ENCODE results near the gene TRAM2.

Gene TRAM2

GRCh38 chr6:52566201-52566600, 10.7 kb downstream of the TRAM2 start:
- DNase-seq = no peak

- no peak for DNase-seq
Measured at GRCh38 chr6:52564856-52565255, 12.0 kb downstream of the TRAM2 start.

DNA sequence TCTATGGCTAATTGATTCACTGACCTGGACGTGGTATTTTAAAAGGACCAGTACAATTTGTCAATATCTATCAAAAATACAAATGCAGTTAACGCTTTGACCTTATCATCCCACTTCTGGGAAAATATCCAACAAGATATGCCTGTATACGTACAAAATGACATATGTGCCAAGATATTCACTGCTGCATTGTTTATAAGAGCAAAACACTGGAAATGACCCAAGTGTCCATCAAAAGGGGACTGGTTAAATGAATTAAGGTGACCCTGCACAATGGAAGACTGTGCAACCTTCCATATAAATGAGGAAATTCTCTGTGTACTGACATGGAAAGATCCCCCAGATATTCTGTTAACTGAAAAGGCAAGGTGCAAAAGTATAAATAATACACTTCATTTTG, 13.9 kb downstream of the TRAM2 start:
- no peak for DNase-seq

DNA sequence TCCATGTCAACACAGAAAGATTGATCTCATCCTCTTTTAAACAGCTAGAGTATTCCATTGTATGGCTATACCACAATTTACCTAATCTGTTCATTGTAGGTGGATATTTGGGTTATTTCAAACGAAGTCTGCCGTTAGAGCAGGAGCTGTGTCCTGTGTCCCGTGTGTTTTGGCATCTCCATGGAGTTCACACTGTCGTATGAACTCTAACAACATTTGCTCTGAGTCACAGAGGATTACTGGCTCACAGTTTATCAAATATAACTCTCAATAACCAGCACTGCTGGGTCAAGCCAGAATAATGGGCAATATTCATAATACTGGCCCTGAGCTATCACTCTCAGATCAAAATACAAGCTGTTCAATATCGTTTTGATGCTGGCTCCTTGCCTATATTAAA, 16.4 kb downstream of the TRAM2 start:
- no peak for DNase-seq

GRCh38 chr6:52558266-52559000, 18.4 kb downstream of the TRAM2 start:
- DNase-seq = no peak

- DNase-seq = peak; percentile 54
Measured at GRCh38 chr6:52557389-52558265, 19.2 kb downstream of the TRAM2 start.

DNA sequence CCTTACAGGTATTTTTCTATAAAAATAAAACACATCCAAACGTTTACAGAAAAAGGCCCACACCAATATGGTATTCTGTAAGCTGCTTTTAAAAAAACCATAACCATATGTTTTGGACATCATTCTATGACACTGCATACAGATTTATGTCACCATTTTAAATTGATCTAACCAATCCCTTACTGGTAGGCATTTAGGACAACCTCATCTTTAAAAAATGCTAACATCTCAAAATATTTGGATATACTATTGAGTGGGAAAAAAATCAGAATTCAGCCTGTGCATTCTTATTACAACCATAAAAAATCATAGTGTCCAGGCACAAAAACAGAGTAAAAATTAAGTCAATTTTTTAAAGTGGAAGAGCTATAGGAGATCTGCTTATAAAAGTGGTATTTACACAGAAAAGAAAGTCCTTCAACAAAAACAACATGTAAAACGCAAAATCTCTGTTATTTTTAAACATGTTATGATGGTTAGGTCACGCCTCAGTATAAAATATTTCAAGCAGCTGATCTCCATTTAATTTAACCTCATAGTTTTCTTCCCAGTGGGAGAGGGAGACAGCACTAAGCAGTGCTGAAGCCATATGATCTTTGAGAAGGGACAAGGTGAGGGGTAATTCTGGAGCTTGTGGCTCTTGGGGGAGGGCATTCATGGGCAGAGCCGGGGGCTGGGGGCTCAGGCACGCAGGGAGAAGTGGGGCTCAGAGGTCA, 21.2 kb downstream of the TRAM2 start:
- DNase-seq = peak; percentile 73

DNA sequence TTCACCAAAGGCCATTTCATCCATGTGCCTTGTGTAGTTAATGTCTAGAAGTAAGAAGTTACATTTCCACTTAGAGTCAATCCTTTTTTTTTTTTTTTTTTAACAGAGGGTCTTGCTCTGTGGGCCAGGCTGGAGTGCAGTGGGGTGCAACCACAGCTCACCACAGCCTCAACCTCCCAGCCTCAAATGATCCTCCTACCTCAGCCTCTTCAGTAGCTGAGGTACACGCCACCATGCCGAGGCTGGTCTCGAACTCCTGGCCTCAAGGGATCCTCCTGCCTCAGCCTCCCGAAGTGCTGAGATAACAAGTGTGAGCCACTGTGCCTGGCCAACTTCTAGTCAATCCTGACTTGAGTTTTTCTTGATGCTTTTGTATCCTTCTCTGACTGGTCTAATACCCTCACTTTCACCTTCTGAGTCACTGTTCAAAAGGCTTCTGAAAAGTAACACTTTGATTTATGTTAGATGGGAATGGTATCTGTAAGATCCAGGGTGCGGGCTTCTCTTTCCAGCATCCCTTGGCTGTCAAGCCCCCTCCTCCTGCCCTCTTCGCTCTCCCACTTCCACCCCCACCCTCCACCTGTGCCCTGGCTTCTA, 22.1 kb downstream of the TRAM2 start:
- no peak for DNase-seq

- DNase-seq = no peak
Measured at GRCh38 chr6:52553719-52554118, 23.1 kb downstream of the TRAM2 start.

- no peak for DNase-seq
Measured at GRCh38 chr6:52553158-52553557, 23.7 kb downstream of the TRAM2 start.

DNA sequence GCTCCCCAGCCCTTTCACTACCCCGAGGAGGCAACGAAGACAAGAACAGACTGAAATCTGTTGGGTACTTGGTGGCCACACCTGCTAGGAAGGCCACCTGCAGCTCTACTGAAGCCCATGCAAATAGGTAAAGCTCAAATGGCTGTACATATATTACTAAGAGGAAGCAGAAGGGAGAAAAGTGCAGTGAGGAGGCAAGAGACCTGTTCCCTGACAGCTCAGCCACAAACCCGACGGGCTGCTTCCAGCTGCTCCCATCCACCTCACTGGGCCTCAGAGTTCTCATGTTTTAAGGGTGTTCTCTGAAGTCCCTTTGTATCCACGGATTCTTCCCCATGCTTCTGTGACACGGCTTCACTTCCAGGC, 24.6 kb downstream of the TRAM2 start:
- DNase-seq = no peak

DNA sequence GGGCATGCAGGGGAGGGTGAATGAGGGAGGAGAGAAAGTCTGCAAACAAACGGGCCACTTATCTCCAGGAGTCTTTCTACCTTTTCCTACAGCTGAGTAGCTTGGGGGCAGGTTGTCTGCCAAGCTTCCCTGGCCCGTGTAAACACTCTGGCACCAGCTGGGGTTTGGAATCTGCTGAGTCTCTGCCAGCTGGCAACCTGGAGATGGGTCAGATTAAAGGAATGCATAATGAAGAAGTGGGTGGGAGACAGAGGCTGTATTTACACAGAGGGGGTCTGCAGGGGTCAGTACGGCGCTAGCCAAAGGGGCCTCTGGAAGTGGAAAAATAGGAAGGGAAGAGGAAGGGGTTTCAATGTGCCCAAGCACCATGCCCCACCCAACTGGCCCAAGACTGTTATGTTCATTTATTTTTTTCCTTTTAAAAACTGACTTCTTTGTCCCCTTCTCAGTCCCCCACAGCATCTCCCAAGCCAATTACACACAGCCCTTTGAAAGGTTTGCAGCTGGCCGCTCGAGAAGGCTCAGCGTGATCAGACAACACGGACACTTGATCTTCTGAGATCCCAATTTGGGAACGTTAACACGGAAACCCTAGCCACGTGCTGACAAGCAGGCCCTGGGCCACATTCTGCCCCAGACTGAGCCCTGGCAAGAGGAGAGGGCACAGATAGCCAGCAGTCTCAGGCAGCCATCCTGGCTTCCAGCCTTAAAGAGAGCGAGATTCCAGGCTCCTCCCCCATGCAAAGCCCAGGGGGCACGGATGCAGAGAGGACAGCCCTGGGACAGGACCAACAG, 25.2 kb downstream of the TRAM2 start:
- peak; percentile 88 for DNase-seq

GRCh38 chr6:52550870-52551269, 26.0 kb downstream of the TRAM2 start:
- no peak for DNase-seq

GRCh38 chr6:52550014-52550575, 26.8 kb downstream of the TRAM2 start:
- peak; percentile 47 for DNase-seq

DNA sequence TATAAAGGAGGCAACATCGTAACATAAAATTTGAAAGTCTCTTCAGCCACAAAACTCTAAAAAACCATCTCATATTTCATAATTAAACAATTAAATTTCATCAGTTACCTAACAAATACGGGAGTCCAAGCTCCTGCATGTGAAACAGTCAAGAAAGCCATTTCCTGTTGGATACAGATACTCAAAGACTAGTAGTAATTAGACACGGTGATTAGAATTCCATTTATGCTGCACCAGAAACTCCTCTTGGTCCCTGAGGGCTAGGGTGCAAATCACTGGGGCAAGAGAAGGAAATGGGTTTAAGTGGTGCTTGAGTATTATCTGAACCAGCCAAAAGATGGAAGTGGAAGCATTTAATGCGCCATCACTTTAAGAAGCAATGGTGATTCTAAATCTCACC, 27.4 kb downstream of the TRAM2 start:
- no peak for DNase-seq

- DNase-seq = no peak
Measured at GRCh38 chr6:52548999-52549398, 27.9 kb downstream of the TRAM2 start.

DNA sequence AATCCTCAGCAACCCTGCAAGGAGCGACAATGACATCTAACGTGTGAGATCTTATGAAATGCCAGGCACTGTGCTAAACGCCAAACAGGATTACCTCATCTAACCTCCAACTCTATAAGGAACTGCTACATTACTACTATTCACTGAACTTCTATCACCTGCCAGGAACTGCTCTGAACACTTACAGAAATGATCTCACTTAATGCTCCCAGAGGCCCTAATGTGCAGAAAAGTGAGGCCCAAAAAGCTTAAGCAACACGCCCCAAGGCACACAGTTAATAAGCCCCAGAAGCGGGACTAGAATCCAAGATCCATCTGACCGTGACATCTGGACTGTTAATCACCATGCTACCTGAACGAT, 28.5 kb downstream of the TRAM2 start:
- DNase-seq = no peak

GRCh38 chr6:52547647-52548352, 29.1 kb downstream of the TRAM2 start:
- peak; percentile 55 for DNase-seq

- DNase-seq = no peak
Measured at GRCh38 chr6:52546678-52547077, 30.2 kb downstream of the TRAM2 start.

GRCh38 chr6:52546192-52546591, 30.7 kb downstream of the TRAM2 start:
- DNase-seq = no peak

Measured in fibroblast of skin of abdomen (primary cell).